Activated CD8-positive, alpha-beta memory T cell treated with anti-CD3 and anti-CD28 coated beads, Interleukin-2, amount 50 U/mL, for 1 hour (primary cell): ENCODE results near the gene ZNF331.

Experiments used
- DNase-seq: peaks from one replicate; pipeline ENCODE4 v3.0.0-alpha.2; 2020; ENCODE audit errors: extremely low read depth

The ZNF331 gene

GRCh38 chr19:53571339-53571738 is 33.4 kb downstream of the ZNF331 start:
- DNase-seq: no peak

- DNase-seq: no peak
Observed at GRCh38 chr19:53576941-53577653, 39.2 kb downstream of the ZNF331 start.

- no peak for DNase-seq
Observed at GRCh38 chr19:53577968-53578367, 40.0 kb downstream of the ZNF331 start.

- no peak for DNase-seq
Observed at GRCh38 chr19:53579518-53579917, 41.6 kb downstream of the ZNF331 start.

- no peak for DNase-seq
Observed at GRCh38 chr19:53580871-53581835, 43.2 kb downstream of the ZNF331 start.

GRCh38 chr19:53581871-53582279 is 43.9 kb downstream of the ZNF331 start:
- no peak for DNase-seq

- DNase-seq: no peak
Observed at GRCh38 chr19:53583181-53583580, 45.2 kb downstream of the ZNF331 start.

GRCh38 chr19:53586277-53586691 is 48.3 kb downstream of the ZNF331 start:
- DNase-seq: no peak

- DNase-seq: no peak
Observed at GRCh38 chr19:53594811-53595509, 57.0 kb downstream of the ZNF331 start.

GRCh38 chr19:53595510-53595867 is 57.5 kb downstream of the ZNF331 start:
- no peak for DNase-seq

- no peak for DNase-seq
Observed at GRCh38 chr19:53596056-53596455, 58.1 kb downstream of the ZNF331 start.

- DNase-seq: no peak
Observed at GRCh38 chr19:53597023-53597422, 59.1 kb downstream of the ZNF331 start.

GRCh38 chr19:53598361-53598760 is 60.4 kb downstream of the ZNF331 start:
- no peak for DNase-seq

- DNase-seq: no peak
Observed at GRCh38 chr19:53600217-53600616, 62.3 kb downstream of the ZNF331 start.

- DNase-seq: no peak
Observed at GRCh38 chr19:53606031-53606430, 68.1 kb downstream of the ZNF331 start.

- DNase-seq: no peak
Observed at GRCh38 chr19:53608381-53608780, 70.4 kb downstream of the ZNF331 start.

GRCh38 chr19:53612762-53613526 is 75.0 kb downstream of the ZNF331 start:
- DNase-seq: no peak

- DNase-seq: no peak
Observed at GRCh38 chr19:53621885-53622740, 84.2 kb downstream of the ZNF331 start.

- DNase-seq: no peak
Observed at GRCh38 chr19:53624771-53625545, 87.0 kb downstream of the ZNF331 start.

GRCh38 chr19:53626486-53626885 is 88.5 kb downstream of the ZNF331 start:
- no peak for DNase-seq
